ENCODE results near the gene CNR1.

The CNR1 gene

GRCh38 chr6:88174906-88175305 lies 8.8 kb upstream of the CNR1 start:
- no peaks in the 10 kb centered on the region for H3K36me3 ChIP-seq (ENCODE audit: insufficient read depth, low read length)
- H3K9me3 ChIP-seq (ENCODE audit: low read depth, low read length): no peaks in the 10 kb centered on the region
- TF ChIP-seq FOXP2 (optimal IDR thresholded peaks at IDR 0.05; ENCODE audit: control extremely low read depth, extremely low read length, insufficient read depth): no peak
- TF ChIP-seq POLR2AphosphoS5 (IDR thresholded peaks at IDR 0.05; ENCODE audit: borderline replicate concordance, low read depth, low read length): no peak
- DNase-seq (ENCODE audit: low read depth, low spot score): no peak
- no peak overlapping the region for H3K4me3 ChIP-seq
- no peak overlapping the region for H3K27ac ChIP-seq
- H3K9ac ChIP-seq (ENCODE audit: insufficient read length): no peak overlapping the region

GRCh38 chr6:88171312-88171711 lies 5.2 kb upstream of the CNR1 start:
- Histone ChIP-seq H3K27ac (no peak overlapping the region), H3K9me3 (ENCODE audit: low read depth, low read length) (no peaks in the 10 kb centered on the region), H3K36me3 (ENCODE audit: insufficient read depth, low read length) (no peaks in the 10 kb centered on the region), H3K4me3 (no peak overlapping the region), H3K9ac (ENCODE audit: insufficient read length) (no peak overlapping the region)
- DNase-seq (ENCODE audit: low read depth, low spot score): no peak
- TF ChIP-seq POLR2AphosphoS5 (IDR thresholded peaks at IDR 0.05; ENCODE audit: borderline replicate concordance, low read depth, low read length) (no peak), EZH2 (IDR thresholded peaks at IDR 0.05) (no peak), FOXP2 (optimal IDR thresholded peaks at IDR 0.05; ENCODE audit: control extremely low read depth, extremely low read length, insufficient read depth) (no peak)

GRCh38 chr6:88168362-88168761 lies 2.2 kb upstream of the CNR1 start:
- Histone ChIP-seq H3K36me3 (ENCODE audit: insufficient read depth, low read length) (no peaks in the 10 kb centered on the region), H3K4me3 (no peak overlapping the region), H3K27ac (no peak overlapping the region), H3K9me3 (ENCODE audit: low read depth, low read length) (no peaks in the 10 kb centered on the region), H3K9ac (ENCODE audit: insufficient read length) (no peak overlapping the region)
- no peak for TF ChIP-seq FOXP2 (optimal IDR thresholded peaks at IDR 0.05; ENCODE audit: control extremely low read depth, extremely low read length, insufficient read depth)
- TF ChIP-seq POLR2AphosphoS5 (IDR thresholded peaks at IDR 0.05; ENCODE audit: borderline replicate concordance, low read depth, low read length): no peak
- TF ChIP-seq EZH2 (IDR thresholded peaks at IDR 0.05): no peak
- no peak for DNase-seq (ENCODE audit: low read depth, low spot score)

GRCh38 chr6:88167352-88167937 lies 1.3 kb upstream of the CNR1 start:
- no peaks in the 10 kb centered on the region for H3K9me3 ChIP-seq (ENCODE audit: low read depth, low read length)
- DNase-seq (ENCODE audit: low read depth, low spot score): no peak
- TF ChIP-seq EZH2 (IDR thresholded peaks at IDR 0.05) (peak; percentile 28), FOXP2 (optimal IDR thresholded peaks at IDR 0.05; ENCODE audit: control extremely low read depth, extremely low read length, insufficient read depth) (no peak), POLR2AphosphoS5 (IDR thresholded peaks at IDR 0.05; ENCODE audit: borderline replicate concordance, low read depth, low read length) (no peak)
- no peaks in the 10 kb centered on the region for H3K36me3 ChIP-seq (ENCODE audit: insufficient read depth, low read length)
- H3K9ac ChIP-seq (ENCODE audit: insufficient read length): no peak overlapping the region
- no peak overlapping the region for H3K27ac ChIP-seq
- H3K4me3 ChIP-seq: peak overlapping the region; percentile 75

- TF ChIP-seq EZH2 (IDR thresholded peaks at IDR 0.05) (peak; percentile 35), FOXP2 (optimal IDR thresholded peaks at IDR 0.05; ENCODE audit: control extremely low read depth, extremely low read length, insufficient read depth) (no peak)
Measured at GRCh38 chr6:88166493-88167351, 575 bp upstream of the CNR1 start.

GRCh38 chr6:88165087-88165843 lies 882 bp downstream of the CNR1 start:
- no peak for DNase-seq (ENCODE audit: low read depth, low spot score)
- H3K27ac ChIP-seq: no peak overlapping the region
- H3K9ac ChIP-seq (ENCODE audit: insufficient read length): no peak overlapping the region
- no peaks in the 10 kb centered on the region for H3K36me3 ChIP-seq (ENCODE audit: insufficient read depth, low read length)
- TF ChIP-seq EZH2 (IDR thresholded peaks at IDR 0.05) (no peak), FOXP2 (optimal IDR thresholded peaks at IDR 0.05; ENCODE audit: control extremely low read depth, extremely low read length, insufficient read depth) (no peak), POLR2AphosphoS5 (IDR thresholded peaks at IDR 0.05; ENCODE audit: borderline replicate concordance, low read depth, low read length) (no peak)
- H3K9me3 ChIP-seq (ENCODE audit: low read depth, low read length): no peaks in the 10 kb centered on the region
- H3K4me3 ChIP-seq: peak overlapping the region; percentile 75

More at GRCh38 chr6:88166493-88167351, 575 bp upstream of the CNR1 start:
- H3K27ac ChIP-seq: no peak overlapping the region
- H3K36me3 ChIP-seq (ENCODE audit: insufficient read depth, low read length): no peaks in the 10 kb centered on the region
- no peaks in the 10 kb centered on the region for H3K9me3 ChIP-seq (ENCODE audit: low read depth, low read length)
- H3K4me3 ChIP-seq: peak overlapping the region; percentile 75
- H3K9ac ChIP-seq (ENCODE audit: insufficient read length): no peak overlapping the region
- DNase-seq (ENCODE audit: low read depth, low spot score): no peak

GRCh38 chr6:88164061-88164460 lies 2.1 kb downstream of the CNR1 start:
- H3K9ac ChIP-seq (ENCODE audit: insufficient read length): no peak overlapping the region
- DNase-seq (ENCODE audit: low read depth, low spot score): no peak
- no peaks in the 10 kb centered on the region for H3K9me3 ChIP-seq (ENCODE audit: low read depth, low read length)
- no peak overlapping the region for H3K4me3 ChIP-seq
- no peaks in the 10 kb centered on the region for H3K36me3 ChIP-seq (ENCODE audit: insufficient read depth, low read length)
- H3K27ac ChIP-seq: no peak overlapping the region
- TF ChIP-seq POLR2AphosphoS5 (IDR thresholded peaks at IDR 0.05; ENCODE audit: borderline replicate concordance, low read depth, low read length): no peak
- no peak for TF ChIP-seq EZH2 (IDR thresholded peaks at IDR 0.05)

- no peak overlapping the region for H3K4me3 ChIP-seq
- TF ChIP-seq EZH2 (IDR thresholded peaks at IDR 0.05) (no peak), FOXP2 (optimal IDR thresholded peaks at IDR 0.05; ENCODE audit: control extremely low read depth, extremely low read length, insufficient read depth) (no peak), POLR2AphosphoS5 (IDR thresholded peaks at IDR 0.05; ENCODE audit: borderline replicate concordance, low read depth, low read length) (no peak)
- DNase-seq (ENCODE audit: low read depth, low spot score): no peak
- H3K36me3 ChIP-seq (ENCODE audit: insufficient read depth, low read length): no peaks in the 10 kb centered on the region
- no peak overlapping the region for H3K9ac ChIP-seq (ENCODE audit: insufficient read length)
- H3K9me3 ChIP-seq (ENCODE audit: low read depth, low read length): no peaks in the 10 kb centered on the region
- H3K27ac ChIP-seq: no peak overlapping the region
Measured at GRCh38 chr6:88163616-88164015, 2.5 kb downstream of the CNR1 start.
